Upper lobe of left lung (tissue), 4 donors: ENCODE data around the gene SYNRG.

ENCODE experiments used
- POLR2A ChIP-seq, 4 donors: fragments of 450-650 bp; IDR thresholded peaks; one replicate each; pipeline ENCODE4 v1.5.1; 2016 to 2017; ENCODE audit warnings: antibody characterized with exemption in 4 of 4, mild to moderate bottlenecking in 2 of 4
- TF ChIP-seq, protein P1 (sequence below), 6 experiments: fragments of 450-650 bp in 4 of 6; fragments of 200-600 bp in 2 of 6; sonication (generic) in 2 of 6; IDR thresholded peaks; one replicate each; pipeline ENCODE4 v1.5.1; 2016 to 2019; ENCODE audit warnings: antibody characterized with exemption in 6 of 6

DNA sequence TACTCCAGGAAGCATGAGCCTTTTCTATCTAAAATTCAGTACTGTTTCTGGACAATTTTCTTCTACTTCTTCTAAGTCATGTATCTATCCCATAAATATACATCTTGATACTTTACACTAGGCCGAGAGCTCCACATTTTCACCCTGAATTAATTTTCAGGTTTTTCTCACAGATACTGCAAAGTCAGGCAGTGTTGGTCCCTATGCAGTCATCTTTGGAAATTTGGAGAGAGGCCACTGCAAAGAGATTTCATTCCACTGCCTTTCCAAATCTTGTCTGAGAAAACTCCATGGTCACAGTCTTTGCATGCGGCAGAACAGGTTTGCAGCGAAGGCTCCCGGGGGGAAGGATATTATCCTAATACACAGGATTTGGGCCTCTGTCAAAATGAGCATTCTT lies 91.3 kb downstream of the SYNRG start:
- TF ChIP-seq, protein P1, sequence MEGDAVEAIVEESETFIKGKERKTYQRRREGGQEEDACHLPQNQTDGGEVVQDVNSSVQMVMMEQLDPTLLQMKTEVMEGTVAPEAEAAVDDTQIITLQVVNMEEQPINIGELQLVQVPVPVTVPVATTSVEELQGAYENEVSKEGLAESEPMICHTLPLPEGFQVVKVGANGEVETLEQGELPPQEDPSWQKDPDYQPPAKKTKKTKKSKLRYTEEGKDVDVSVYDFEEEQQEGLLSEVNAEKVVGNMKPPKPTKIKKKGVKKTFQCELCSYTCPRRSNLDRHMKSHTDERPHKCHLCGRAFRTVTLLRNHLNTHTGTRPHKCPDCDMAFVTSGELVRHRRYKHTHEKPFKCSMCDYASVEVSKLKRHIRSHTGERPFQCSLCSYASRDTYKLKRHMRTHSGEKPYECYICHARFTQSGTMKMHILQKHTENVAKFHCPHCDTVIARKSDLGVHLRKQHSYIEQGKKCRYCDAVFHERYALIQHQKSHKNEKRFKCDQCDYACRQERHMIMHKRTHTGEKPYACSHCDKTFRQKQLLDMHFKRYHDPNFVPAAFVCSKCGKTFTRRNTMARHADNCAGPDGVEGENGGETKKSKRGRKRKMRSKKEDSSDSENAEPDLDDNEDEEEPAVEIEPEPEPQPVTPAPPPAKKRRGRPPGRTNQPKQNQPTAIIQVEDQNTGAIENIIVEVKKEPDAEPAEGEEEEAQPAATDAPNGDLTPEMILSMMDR (IDR thresholded peaks at IDR 0.05), result no peak
- no peak for TF ChIP-seq POLR2A (IDR thresholded peaks at IDR 0.05)
